ENCODE results near the gene UQCRH.
A peak's percentile ranks its signal among the peaks of the same experiment; 100 is the strongest.
"Not testable (repeated sequence)": the region's sequence is repeated elsewhere in the genome, so short reads cannot be mapped to it uniquely, and the experiment has no call there.

The UQCRH gene

DNA sequence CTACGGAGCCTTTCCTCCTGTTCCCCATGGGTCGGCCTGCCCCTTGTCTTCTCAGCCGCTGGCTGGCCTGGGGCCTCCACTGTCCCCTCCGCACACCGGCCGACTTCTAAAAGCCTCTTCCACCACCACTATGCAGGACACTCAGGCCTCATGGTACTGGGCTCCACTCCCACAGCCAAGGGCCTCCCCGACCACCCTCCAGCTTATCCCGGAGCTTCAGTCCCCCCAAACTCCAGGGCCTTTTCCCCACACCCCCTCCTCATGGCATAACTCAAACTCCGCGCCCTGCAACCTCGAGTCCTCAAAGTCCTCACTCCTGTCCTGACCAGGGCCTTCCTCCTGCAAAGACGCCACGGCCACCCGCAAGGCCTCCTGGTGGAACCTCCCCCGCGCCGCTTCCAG, 2.1 kb upstream of the UQCRH start:
- H3K27ac ChIP-seq (ENCODE audit: low read depth, low read length): peak overlapping the region; percentile 92
- peaks cover 20% of the 10 kb centered on the region for H3K36me3 ChIP-seq (ENCODE audit: insufficient read depth, low read length)
- 23% methylated on average over 17 of the region's 17 CpGs for WGBS

GRCh38 chr1:46301808-46302640, 1.5 kb upstream of the UQCRH start:
- peak overlapping the region; percentile 92 for H3K9ac ChIP-seq (ENCODE audit: low read depth, low read length)
- H3K4me3 ChIP-seq (ENCODE audit: low read length): peak overlapping the region; percentile 82
- peaks cover 14% of the 10 kb centered on the region for H3K36me3 ChIP-seq (ENCODE audit: insufficient read depth, low read length)
- no peaks in the 10 kb centered on the region for H3K27me3 ChIP-seq (ENCODE audit: insufficient read depth, low read length)
- H3K9me3 ChIP-seq (ENCODE audit: insufficient read depth, low read depth, low read length): no peaks in the 10 kb centered on the region
- WGBS: under 1% methylated on average over 79 of the region's 79 CpGs
- H3K4me1 ChIP-seq (ENCODE audit: insufficient read depth, low read length): peaks cover 28% of the 10 kb centered on the region
- H3K27ac ChIP-seq (ENCODE audit: low read depth, low read length): peak overlapping the region; percentile 92

More for the DNA sequence above, 2.1 kb upstream of the UQCRH start:
- Histone ChIP-seq H3K9me3 (ENCODE audit: insufficient read depth, low read depth, low read length) (no peaks in the 10 kb centered on the region), H3K4me3 (ENCODE audit: low read length) (peak overlapping the region; percentile 82), H3K27me3 (ENCODE audit: insufficient read depth, low read length) (no peaks in the 10 kb centered on the region), H3K9ac (ENCODE audit: low read depth, low read length) (peak overlapping the region; percentile 92), H3K4me1 (ENCODE audit: insufficient read depth, low read length) (peaks cover 25% of the 10 kb centered on the region)

- Histone ChIP-seq H3K4me1 (ENCODE audit: insufficient read depth, low read length) (peaks cover 33% of the 10 kb centered on the region), H3K27me3 (ENCODE audit: insufficient read depth, low read length) (no peaks in the 10 kb centered on the region), H3K36me3 (ENCODE audit: insufficient read depth, low read length) (peaks cover 13% of the 10 kb centered on the region), H3K9ac (ENCODE audit: low read depth, low read length) (peak overlapping the region; percentile 92), H3K4me3 (ENCODE audit: low read length) (peak overlapping the region; percentile 82), H3K27ac (ENCODE audit: low read depth, low read length) (peak overlapping the region; percentile 92), H3K9me3 (ENCODE audit: insufficient read depth, low read depth, low read length) (no peaks in the 10 kb centered on the region)
- WGBS: 0% methylated on average over 32 of the region's 32 CpGs
Observed at GRCh38 chr1:46302641-46303037, 859 bp upstream of the UQCRH start.

DNA sequence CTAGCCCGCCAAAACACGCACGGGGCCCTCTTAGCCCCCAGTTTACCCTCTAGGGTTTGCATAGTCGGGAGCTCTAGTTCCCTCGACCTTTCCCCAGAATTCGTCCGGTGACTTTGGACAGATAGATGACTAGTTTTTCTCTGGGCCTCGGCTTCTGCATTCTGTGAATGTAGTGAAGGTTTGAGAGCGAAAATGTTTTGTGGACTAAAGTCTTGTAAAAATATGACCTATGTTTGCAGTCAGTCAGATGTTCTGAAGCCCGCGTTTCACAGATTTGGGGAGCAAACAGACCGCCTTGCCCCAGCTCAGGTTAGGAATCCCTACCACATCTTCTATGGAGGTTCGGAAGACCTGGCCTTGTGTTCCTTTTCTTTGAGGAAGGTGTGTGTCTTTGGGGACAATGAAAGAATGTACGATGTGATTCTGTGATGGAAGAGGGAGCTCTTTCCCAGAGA, 401 bp downstream of the UQCRH start:
- H3K27me3 ChIP-seq (ENCODE audit: insufficient read depth, low read length): no peaks in the 10 kb centered on the region
- H3K27ac ChIP-seq (ENCODE audit: low read depth, low read length): peak overlapping the region; percentile 92
- peaks cover 19% of the 10 kb centered on the region for H3K36me3 ChIP-seq (ENCODE audit: insufficient read depth, low read length)
- H3K4me1 ChIP-seq (ENCODE audit: insufficient read depth, low read length): peaks cover 26% of the 10 kb centered on the region
- peak overlapping the region; percentile 92 for H3K9ac ChIP-seq (ENCODE audit: low read depth, low read length)
- H3K9me3 ChIP-seq (ENCODE audit: insufficient read depth, low read depth, low read length): no peaks in the 10 kb centered on the region
- WGBS: under 1% methylated on average over 14 of the region's 14 CpGs
- H3K4me3 ChIP-seq (ENCODE audit: low read length): peak overlapping the region; percentile 82

DNA sequence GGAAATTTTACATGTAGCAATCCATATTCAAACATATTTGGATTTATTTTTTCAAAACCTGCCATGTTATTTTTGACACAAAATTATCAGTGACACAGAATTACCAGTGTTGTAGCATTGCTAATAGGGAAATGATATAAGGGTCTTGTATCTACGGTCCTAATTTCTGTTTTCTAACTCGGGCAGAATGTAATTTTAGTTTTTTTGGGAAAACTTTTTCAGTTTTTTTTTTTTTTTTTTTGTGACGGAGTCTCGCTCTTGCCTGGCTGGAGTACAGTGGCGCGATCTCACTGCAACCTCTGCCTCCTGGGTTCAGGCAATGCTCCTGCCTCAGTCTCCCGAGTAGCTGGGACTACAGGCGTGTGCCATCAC, 2.6 kb downstream of the UQCRH start:
- Histone ChIP-seq H3K27ac (ENCODE audit: low read depth, low read length) (no peak overlapping the region), H3K27me3 (ENCODE audit: insufficient read depth, low read length) (no peaks in the 10 kb centered on the region), H3K4me1 (ENCODE audit: insufficient read depth, low read length) (peaks cover 14% of the 10 kb centered on the region), H3K36me3 (ENCODE audit: insufficient read depth, low read length) (peaks cover 38% of the 10 kb centered on the region), H3K9ac (ENCODE audit: low read depth, low read length) (no peak overlapping the region), H3K4me3 (ENCODE audit: low read length) (0 out of 2 replicates have a peak overlapping the region, but pooled peaks have one; percentile 12), H3K9me3 (ENCODE audit: insufficient read depth, low read depth, low read length) (no peaks in the 10 kb centered on the region)
- WGBS: 94% methylated on average over 8 of the region's 8 CpGs

DNA sequence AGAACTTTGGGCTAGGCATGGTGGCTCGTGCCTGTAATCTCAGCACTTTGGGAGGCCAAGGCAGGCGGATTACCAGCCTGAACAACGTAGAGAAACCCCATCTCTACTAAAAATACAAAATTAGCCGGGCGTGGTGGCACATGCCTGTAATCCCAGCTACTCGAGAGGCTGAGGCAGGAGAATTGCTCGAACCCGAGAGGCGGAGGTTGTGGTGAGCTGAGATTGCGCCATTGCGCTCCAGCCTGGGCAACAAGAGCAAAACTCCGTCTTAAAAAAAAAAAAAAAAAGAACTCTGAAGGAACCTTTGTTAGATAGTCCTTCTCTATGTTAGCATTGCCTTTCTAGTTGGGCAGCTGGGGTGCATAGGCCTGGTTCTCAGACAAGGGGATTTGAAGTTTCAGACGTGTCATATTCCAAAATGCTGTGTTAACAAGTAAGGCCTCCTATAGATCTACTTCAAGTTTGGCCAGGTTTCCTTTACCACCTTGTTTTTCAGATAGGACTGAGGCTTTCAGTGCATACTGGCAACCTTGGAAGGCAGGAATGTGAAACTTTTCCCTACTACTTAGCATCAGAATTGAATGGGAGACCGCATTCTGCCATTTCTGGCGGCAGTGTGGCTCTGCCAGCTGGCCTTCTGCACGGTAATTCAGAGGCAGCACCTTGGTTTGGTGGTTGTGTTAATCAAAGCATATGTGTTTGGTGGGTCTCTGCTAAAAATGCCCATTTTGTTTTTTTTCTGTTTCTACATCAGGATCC, 6.1 kb downstream of the UQCRH start:
- no peak overlapping the region for H3K9ac ChIP-seq (ENCODE audit: low read depth, low read length)
- peaks cover 71% of the 10 kb centered on the region for H3K36me3 ChIP-seq (ENCODE audit: insufficient read depth, low read length)
- H3K9me3 ChIP-seq (ENCODE audit: insufficient read depth, low read depth, low read length): no peaks in the 10 kb centered on the region
- 93% methylated on average over 16 of the region's 16 CpGs for WGBS
- H3K4me1 ChIP-seq (ENCODE audit: insufficient read depth, low read length): peaks cover 12% of the 10 kb centered on the region; the same call in 1 of the 2 replicates
- no peaks in the 10 kb centered on the region for H3K27me3 ChIP-seq (ENCODE audit: insufficient read depth, low read length)
- no peak overlapping the region for H3K4me3 ChIP-seq (ENCODE audit: low read length)
- no peak overlapping the region for H3K27ac ChIP-seq (ENCODE audit: low read depth, low read length)

DNA sequence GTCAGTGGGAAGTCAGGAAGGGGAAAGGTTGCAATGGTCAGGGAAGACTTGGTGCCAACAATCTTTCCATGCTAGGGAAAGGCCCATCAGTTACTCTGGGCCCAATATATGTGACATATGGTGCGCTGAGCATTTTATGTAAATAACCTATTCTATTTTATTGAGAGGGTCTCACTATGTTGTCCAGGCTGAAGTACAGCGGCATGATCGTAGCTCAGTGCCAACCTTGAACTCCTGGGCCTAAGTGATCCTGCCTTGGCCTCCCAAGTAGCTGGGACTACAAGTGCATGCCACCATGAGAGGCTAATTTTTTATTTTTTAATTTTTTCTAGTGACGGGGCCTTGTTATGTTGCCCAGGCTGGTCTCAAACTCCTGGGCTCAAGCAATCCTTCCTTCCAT, 6.8 kb downstream of the UQCRH start:
- H3K9ac ChIP-seq (ENCODE audit: low read depth, low read length): no peak overlapping the region
- H3K27ac ChIP-seq (ENCODE audit: low read depth, low read length): no peak overlapping the region
- H3K27me3 ChIP-seq (ENCODE audit: insufficient read depth, low read length): no peaks in the 10 kb centered on the region
- H3K9me3 ChIP-seq (ENCODE audit: insufficient read depth, low read depth, low read length): no peaks in the 10 kb centered on the region
- peaks cover 76% of the 10 kb centered on the region for H3K36me3 ChIP-seq (ENCODE audit: insufficient read depth, low read length)
- peaks cover 12% of the 10 kb centered on the region; the same call in 1 of the 2 replicates for H3K4me1 ChIP-seq (ENCODE audit: insufficient read depth, low read length)
- no peak overlapping the region for H3K4me3 ChIP-seq (ENCODE audit: low read length)
- 97% methylated on average over 4 of the region's 4 CpGs for WGBS

GRCh38 chr1:46315669-46316403, 12.3 kb downstream of the UQCRH start:
- 100% methylated on average over 3 of the region's 3 CpGs for WGBS
- H3K27me3 ChIP-seq (ENCODE audit: insufficient read depth, low read length): no peaks in the 10 kb centered on the region
- H3K36me3 ChIP-seq (ENCODE audit: insufficient read depth, low read length): peaks cover 60% of the 10 kb centered on the region
- no peak overlapping the region for H3K4me3 ChIP-seq (ENCODE audit: low read length)
- H3K9me3 ChIP-seq (ENCODE audit: insufficient read depth, low read depth, low read length): no peaks in the 10 kb centered on the region
- H3K9ac ChIP-seq (ENCODE audit: low read depth, low read length): no peak overlapping the region
- H3K27ac ChIP-seq (ENCODE audit: low read depth, low read length): no peak overlapping the region
- H3K4me1 ChIP-seq (ENCODE audit: insufficient read depth, low read length): no peaks in the 10 kb centered on the region

DNA sequence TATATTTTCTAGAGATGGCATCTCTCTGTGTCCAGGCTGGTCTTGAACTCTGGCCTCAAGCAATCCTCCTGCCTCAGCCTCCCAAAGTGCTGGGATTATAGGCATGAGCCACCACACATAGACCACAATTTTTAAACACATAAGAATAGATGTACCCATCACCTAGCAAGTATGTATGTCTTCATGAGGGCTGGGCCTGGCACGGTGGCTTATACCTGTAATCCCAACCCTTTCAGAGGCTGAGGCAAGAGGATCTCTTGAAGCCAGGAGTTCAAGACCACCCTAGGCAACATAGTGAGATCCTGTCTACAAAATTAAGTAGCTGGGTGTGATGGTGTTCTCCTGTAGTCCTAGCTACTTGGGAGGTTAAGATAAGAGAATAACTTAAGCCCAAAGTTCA, 13.8 kb downstream of the UQCRH start:
- H3K27me3 ChIP-seq (ENCODE audit: insufficient read depth, low read length): no peaks in the 10 kb centered on the region
- 95% methylated on average over 1 of the region's 1 CpG for WGBS
- no peak overlapping the region for H3K4me3 ChIP-seq (ENCODE audit: low read length)
- H3K4me1 ChIP-seq (ENCODE audit: insufficient read depth, low read length): 0 out of 2 replicates have a peak, but pooled peaks cover 4% of the 10 kb centered on the region
- H3K27ac ChIP-seq (ENCODE audit: low read depth, low read length): no peak overlapping the region
- H3K36me3 ChIP-seq (ENCODE audit: insufficient read depth, low read length): peaks cover 45% of the 10 kb centered on the region
- H3K9me3 ChIP-seq (ENCODE audit: insufficient read depth, low read depth, low read length): no peaks in the 10 kb centered on the region
- H3K9ac ChIP-seq (ENCODE audit: low read depth, low read length): no peak overlapping the region

DNA sequence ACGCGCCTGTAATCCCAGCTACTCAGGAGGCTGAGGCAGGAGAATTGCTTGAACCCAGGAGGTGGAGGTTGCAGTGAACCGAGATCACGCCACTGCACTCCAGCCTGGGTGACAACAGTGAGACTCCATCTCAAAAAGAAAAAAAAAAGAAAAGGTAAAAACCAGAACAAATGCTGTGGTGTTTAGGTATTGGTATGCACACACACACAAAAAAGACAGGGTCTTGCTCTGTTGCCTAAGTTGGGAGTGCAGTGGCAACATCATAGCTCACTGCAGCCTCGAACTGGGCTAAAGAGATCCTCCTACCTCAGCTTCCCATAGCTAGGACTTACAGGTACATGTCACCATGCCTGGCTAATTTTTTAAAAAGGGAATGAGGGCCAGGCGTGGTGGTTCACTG, 15.8 kb downstream of the UQCRH start:
- not testable (repeated sequence) for H3K9ac ChIP-seq (ENCODE audit: low read depth, low read length); H3K4me3 ChIP-seq (ENCODE audit: low read length); H3K9me3 ChIP-seq (ENCODE audit: insufficient read depth, low read depth, low read length); H3K27me3 ChIP-seq (ENCODE audit: insufficient read depth, low read length); H3K27ac ChIP-seq (ENCODE audit: low read depth, low read length); H3K4me1 ChIP-seq (ENCODE audit: insufficient read depth, low read length)
- H3K36me3 ChIP-seq (ENCODE audit: insufficient read depth, low read length): peaks cover 28% of the 10 kb centered on the region
- 92% methylated on average over 6 of the region's 6 CpGs for WGBS
